GM12878 (cell line): Measurements from ENCODE around the gene NUP210L. TPM values are rescaled to one million over a fixed set of nuclear protein-coding genes. Genes with fewer than 3 reads are reported as not detected.

ENCODE experiments used
- ATAC-seq: fragments of 200-7000 bp; cut with Tn5 transposase; 3 replicates; pipeline ENCODE4 v1.9.1; 2020; ENCODE audit warnings: mild to moderate bottlenecking, moderate library complexity
- BruUV-seq: library from RNA; stranded (reverse); fragments of 400-500 nt; replicated peaks from 2 replicates; lab custom pipeline; 2021; lab: Mats Ljungman, UMichigan
- CTCF ChIA-PET: fragments of 300-600 bp; sonication (Branson Sonifier 250); formaldehyde crosslinking; extraction: SDS; loops from one replicate; lab custom pipeline; 2021; ENCODE audit warnings: inconsistent platforms; lab: Yijun Ruan, JAX
- POLR2A ChIA-PET: fragments of 350-600 bp; formaldehyde crosslinking; extraction: SDS; loops from one replicate; lab custom pipeline; 2021; ENCODE audit warnings: inconsistent platforms; lab: Charles Lee
- RAD21 ChIA-PET: fragments of 300-600 bp; sonication (Branson Sonifier 250); formaldehyde crosslinking; loops from one replicate; lab custom pipeline; 2023; ENCODE audit warnings: antibody characterized with exemption; ENCODE audit not compliant: unreplicated experiment; lab: Charles Lee
- SMC1A ChIA-PET: fragments of 300-600 bp; sonication (Branson Sonifier 250); formaldehyde crosslinking; loops from one replicate; lab custom pipeline; 2023; ENCODE audit not compliant: unreplicated experiment, uncharacterized antibody; lab: Charles Lee
- DNase-seq: peaks from one replicate; pipeline ENCODE4 v3.0.0-alpha.2; 2011; ENCODE audit warnings: low read depth, low spot score
- FAIRE-seq: peaks from 3 replicates; lab custom pipeline; 2011; peaks lifted over from hg19 to GRCh38; lab: Jason Lieb, UNC
- H2AFZ ChIP-seq: 2 replicates; pipeline ENCODE4 v1.6.0; 2011; ENCODE audit warnings: low read depth, low read length, control low read depth; ENCODE audit not compliant: control insufficient read depth
- H3K27ac ChIP-seq: 2 replicates; pipeline ENCODE4 v1.5.1; 2011; ENCODE audit warnings: control low read depth; ENCODE audit not compliant: control insufficient read depth, insufficient read depth
- H3K27me3 ChIP-seq, 2 experiments: replicated peaks in 1 of 2; 2 replicates each; pipeline versions ENCODE4 v1.6.0 to v1.6.1; 2011; ENCODE audit warnings: low read length in 1 of 2; ENCODE audit not compliant: control insufficient read depth in 2 of 2, insufficient read depth in 2 of 2
- H3K36me3 ChIP-seq, 2 experiments: 2 replicates each; pipeline ENCODE4 v1.5.1; 2011; ENCODE audit warnings: low read length in 1 of 2; ENCODE audit not compliant: control insufficient read depth in 2 of 2, insufficient read depth in 2 of 2
- H3K4me1 ChIP-seq: 2 replicates; pipeline ENCODE4 v1.6.1; 2011; ENCODE audit warnings: mild to moderate bottlenecking, low read length, moderate library complexity, mixed read lengths; ENCODE audit not compliant: control insufficient read depth, insufficient read depth
- H3K4me2 ChIP-seq: 2 replicates; pipeline ENCODE4 v1.6.0; 2011; ENCODE audit warnings: control low read depth; ENCODE audit not compliant: control insufficient read depth, insufficient read depth
- H3K4me3 ChIP-seq: fragments of 200-600 bp; sonication (generic); 2 replicates; pipeline ENCODE4 v1.5.1; 2016
- H3K79me2 ChIP-seq: 2 replicates; pipeline ENCODE4 v1.6.0; 2011; ENCODE audit warnings: low read length; ENCODE audit not compliant: control insufficient read depth, insufficient read depth
- H3K9ac ChIP-seq: 2 replicates; pipeline ENCODE4 v1.8.0; 2011; ENCODE audit warnings: low read length, control low read depth, mixed read lengths; ENCODE audit not compliant: control insufficient read depth, insufficient read depth
- H3K9me3 ChIP-seq: replicated peaks from 3 replicates; pipeline ENCODE4 v1.5.1; 2011; ENCODE audit warnings: mild to moderate bottlenecking, low read length; ENCODE audit not compliant: control insufficient read depth, insufficient read depth
- H4K20me1 ChIP-seq: 2 replicates; pipeline ENCODE4 v1.6.0; 2011; ENCODE audit not compliant: control insufficient read depth, insufficient read depth
- ASH2L ChIP-seq: fragments of 300-600, 200-600 bp; sonication (generic); IDR thresholded peaks from 2 replicates; pipeline ENCODE4 v1.6.1; 2017; ENCODE audit warnings: low read depth, mild to moderate bottlenecking, borderline replicate concordance
- DPF2 ChIP-seq: fragments of 450-650 bp; IDR thresholded peaks from 2 replicates; pipeline ENCODE4 v1.6.1; 2017; ENCODE audit warnings: mild to moderate bottlenecking
- ETV6 ChIP-seq, 2 experiments: fragments of 450-650 bp in 1 of 2; IDR thresholded peaks in 1 of 2; conservative IDR thresholded peaks in 1 of 2; 2 replicates each; pipeline ENCODE4 v1.6.1; 2014; ENCODE audit warnings: antibody characterized with exemption in 1 of 2, borderline replicate concordance in 1 of 2, low read depth in 1 of 2, mild to moderate bottlenecking in 1 of 2, moderate library complexity in 1 of 2
- GATAD2B ChIP-seq: fragments of 450-650 bp; conservative IDR thresholded peaks from 2 replicates; pipeline ENCODE4 v1.6.1; 2017; ENCODE audit warnings: low read depth, mild to moderate bottlenecking, moderate library complexity
- HDAC2 ChIP-seq: fragments of 200-600 bp; sonication (generic); IDR thresholded peaks from 2 replicates; pipeline ENCODE4 v1.6.1; 2017
- HDGF ChIP-seq: fragments of 450-650 bp; IDR thresholded peaks from 2 replicates; pipeline ENCODE4 v1.6.1; 2016; ENCODE audit warnings: antibody characterized with exemption
- IKZF1 ChIP-seq: fragments of 450-650 bp; conservative IDR thresholded peaks from 2 replicates; pipeline ENCODE4 v1.6.1; 2017; ENCODE audit warnings: antibody characterized with exemption, mild to moderate bottlenecking
- KAT2A ChIP-seq: conservative IDR thresholded peaks from 2 replicates; pipeline ENCODE4 v1.6.1; 2011; ENCODE audit warnings: low read depth, low read length; ENCODE audit not compliant: control insufficient read depth
- MEF2B ChIP-seq: fragments of 450-650 bp; IDR thresholded peaks from 2 replicates; pipeline ENCODE4 v1.6.1; 2018; ENCODE audit warnings: mild to moderate bottlenecking, moderate library complexity; ENCODE audit not compliant: partially characterized antibody, poor library complexity, severe bottlenecking
- MTA2 ChIP-seq: fragments of 450-650 bp; IDR thresholded peaks from 2 replicates; pipeline ENCODE4 v1.6.1; 2016; ENCODE audit warnings: low read depth, mild to moderate bottlenecking, moderate library complexity
- MTA3 ChIP-seq: IDR thresholded peaks from 2 replicates; pipeline ENCODE4 v1.6.1; 2012; ENCODE audit warnings: low read length, inconsistent platforms, borderline replicate concordance
- POLR2AphosphoS5 ChIP-seq: IDR thresholded peaks from 2 replicates; pipeline ENCODE4 v1.6.1; 2011; ENCODE audit warnings: mild to moderate bottlenecking, low read length, inconsistent platforms
- POU2F2 ChIP-seq: IDR thresholded peaks from 3 replicates; pipeline ENCODE4 v1.6.1; 2011; ENCODE audit warnings: low read depth, mild to moderate bottlenecking, low read length, borderline replicate concordance
- RAD21 ChIP-seq: IDR thresholded peaks from 2 replicates; pipeline ENCODE4 v1.6.1; 2011; ENCODE audit warnings: mild to moderate bottlenecking, low read depth, low read length, moderate library complexity; ENCODE audit not compliant: insufficient read depth
- RELB ChIP-seq: fragments of 450-650 bp; IDR thresholded peaks from 2 replicates; pipeline ENCODE4 v1.6.1; 2017; ENCODE audit warnings: low read depth, mild to moderate bottlenecking, moderate library complexity
- SMC3 ChIP-seq: IDR thresholded peaks from 2 replicates; pipeline ENCODE4 v1.6.1; 2011; ENCODE audit warnings: low read length, improper control_type of control experiment, borderline replicate concordance
- TBL1XR1 ChIP-seq: IDR thresholded peaks from 2 replicates; pipeline ENCODE4 v1.6.1; 2012; ENCODE audit warnings: low read depth, low read length, improper control_type of control experiment
- TCF12 ChIP-seq: IDR thresholded peaks from 2 replicates; pipeline ENCODE4 v1.6.1; 2011; ENCODE audit warnings: low read depth, mild to moderate bottlenecking, low read length
- WGBS: methylation state at CpG from one replicate; pipeline ENCODE4 v1.1.6; 2016; ENCODE audit warnings: low lambda C conversion rate; ENCODE audit not compliant: insufficient replicate concordance, insufficient coverage; ENCODE audit errors: missing lambda C conversion rate; 5-methylcytosine and 5-hydroxymethylcytosine counted together
- in situ Hi-C: fragments of 300-500 bp; cut with MboI; formaldehyde crosslinking; loops from 9 replicates; pipeline ENCODE4 v1.14.3; 2018; ENCODE audit warnings: mixed read lengths
- intact Hi-C: fragments of 100-400 bp; cut with micrococcal nuclease; formaldehyde crosslinking; loops from one replicate; pipeline ENCODE4 v1.14.2; 2022; ENCODE audit not compliant: unreplicated experiment
- polyA plus RNA-seq, 11 experiments: library from polyadenylated mRNA; depleted of rRNA in 4 of 11; unstranded in 6 of 11; stranded (reverse) in 5 of 11; fragments of >200 nt; fragmentation: Nextera tagmentation in 4 of 11; fragmentation: Illumina TruSeq in 1 of 11; extraction: Ambion mirVana in 4 of 11; extraction: Trizol in 1 of 11; gene quantifications; 1 replicate in 1 of 11; 2 replicates in 10 of 11; pipeline versions ENCODE4 v1.2.1 to v1.2.3, GENCODE V29; 2011 to 2016; ENCODE audit warnings: inconsistent platforms in 2 of 11, missing spikeins in 2 of 11, low read depth in 1 of 11
- total RNA-seq, 4 experiments: library from RNA; depleted of rRNA in 3 of 4; stranded (reverse); fragments of >200 nt in 3 of 4; fragmentation: Illumina TruSeq in 1 of 4; extraction: Trizol in 1 of 4; gene quantifications; 2 replicates each; pipeline versions ENCODE4 v1.2.1 to v1.2.3, GENCODE V29; 2013 to 2021

Gene NUP210L
- total and polyA plus RNA-seq, 10 of the 15 experiments (the other 5 are each of a cell fraction or from before 2014, with no cell fraction given), result 0.04 to 0.08 (median 0.07) TPM; not detected in 7

- peak; percentile 80; the same call in 1 of the 2 replicates for TF ChIP-seq MTA3
- no peak for TF ChIP-seq DPF2
- TF ChIP-seq ETV6 (conservative IDR thresholded peaks at IDR 0.05 in 1 of 2, IDR thresholded peaks at IDR 0.05 in 1 of 2; ENCODE audit: borderline replicate concordance in 1 of 2, low read depth in 1 of 2), result 0 out of 4 replicates have a peak, but pooled peaks of 1 of the 2 experiments have one; percentile 37
- peak; percentile 33; the same call in 1 of the 3 replicates for TF ChIP-seq POU2F2
- TF ChIP-seq IKZF1, result no peak; the same call in 1 of the 2 replicates
- peak; percentile 65; the same call in 1 of the 2 replicates for TF ChIP-seq SMC3
These were observed 208.1 kb downstream of the NUP210L start, which contains the start of gene DENND4B (continued) for GRCh38 chr1:153946622-153947241.

DNA sequence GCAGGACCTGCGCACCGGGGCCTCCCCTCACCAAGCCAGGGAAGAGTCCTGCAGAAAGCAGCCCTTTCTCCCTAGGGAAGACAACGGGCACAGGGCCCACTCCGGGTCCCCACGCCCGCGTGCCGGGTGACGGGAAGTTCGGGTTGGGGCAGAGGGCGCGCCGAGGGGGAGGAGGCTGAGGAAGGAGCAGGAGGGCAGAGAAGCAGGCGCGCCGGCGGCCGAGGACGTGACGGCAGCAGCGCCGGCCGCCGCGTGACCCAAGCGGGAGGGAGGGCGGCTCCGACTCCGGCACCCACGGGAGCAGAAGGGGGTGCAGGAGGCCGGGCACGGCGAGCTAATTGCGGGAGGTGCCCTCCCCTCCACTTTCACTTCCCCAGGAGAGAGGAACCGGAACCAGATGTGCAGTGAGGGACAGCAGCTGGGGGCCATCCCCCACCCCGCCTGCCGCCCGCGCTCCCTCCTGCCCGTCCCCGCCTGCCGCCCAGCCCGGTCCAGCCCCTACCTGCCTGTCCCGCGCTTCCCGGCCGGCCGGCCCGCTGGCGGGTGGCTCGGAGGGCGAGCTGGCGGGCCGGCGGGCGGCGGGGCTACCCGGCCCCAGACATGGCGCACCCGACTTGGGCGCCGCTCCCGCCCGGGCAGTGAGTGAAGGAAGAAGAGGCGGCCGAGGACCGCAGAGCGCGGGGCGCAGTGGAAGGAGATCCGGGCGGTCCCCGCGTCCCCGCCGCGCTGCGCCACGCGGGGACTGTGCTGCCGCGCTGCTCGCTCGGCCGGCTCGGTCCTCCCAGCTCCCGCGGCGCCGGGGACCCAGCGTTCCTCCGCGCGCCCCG is 208.9 kb downstream of the NUP210L start:
- H3K4me3 ChIP-seq, result peak overlapping the region; percentile 100
- RAD21 ChIA-PET, result interaction anchor here (0.7 to 4.9 kb wide), 26 partner anchors 11 to 1010 kb away, joined by 3 to 55 read pairs (median 4); partner anchors contain the start of genes CREB3L4, CRTC2, GATAD2B and JTB
- in situ Hi-C loops, result no loop called here
- TF ChIP-seq RELB (peak; percentile 69), MTA2 (peak; percentile 44; the same call in 1 of the 2 replicates), HDAC2 (no peak), HDGF (peak; percentile 81; the same call in 1 of the 2 replicates), ASH2L (no peak), TCF12 (peak; percentile 99), MEF2B (peak; percentile 67), GATAD2B (peak; percentile 85), POLR2AphosphoS5 (peak; percentile 63), TBL1XR1 (peak; percentile 81), RAD21 (no peak), KAT2A (no peak)

More for the DNA sequence above, 208.9 kb downstream of the NUP210L start:
- peak; percentile 83 for ATAC-seq
- intact Hi-C loops, result loop anchor here (1.0 to 2.0 kb wide), 3 partner anchors 21 to 149 kb away; partner anchors contain the start of genes CREB3L4 and GATAD2B
- peak; percentile 78 for FAIRE-seq
- Histone ChIP-seq H2AFZ (peak overlapping the region; percentile 62), H3K27ac (peak overlapping the region; percentile 95), H3K4me1 (peaks cover 21% of the 10 kb centered on the region), H4K20me1 (no peaks in the 10 kb centered on the region), H3K36me3 (peaks cover 21 to 26% of the 10 kb centered on the region in 2 experiments; a peak in 3 of 4 replicates), H3K9me3 (no peaks in the 10 kb centered on the region), H3K9ac (peak overlapping the region; percentile 99), H3K27me3 (no peaks in the 10 kb centered on the region), H3K4me2 (peak overlapping the region; percentile 100), H3K79me2 (peaks cover 28% of the 10 kb centered on the region)
- ChIA-PET POLR2A (interaction anchor here (0.6 to 5.3 kb wide), 17 partner anchors 9 to 312 kb away, joined by 3 to 83 read pairs (median 4); partner anchors contain the start of genes CHTOP, CREB3L4, GATAD2B and JTB), CTCF (interaction anchor here (0.7 to 4.8 kb wide), 18 partner anchors 10 to 435 kb away, joined by 3 to 54 read pairs (median 7); partner anchors contain the start of genes CREB3L4, CRTC2, GATAD2B and JTB), SMC1A (interaction anchor here (0.7 to 4.5 kb wide), 19 partner anchors 10 to 161 kb away, joined by 3 to 59 read pairs (median 5); partner anchors contain the start of genes CREB3L4, GATAD2B, JTB and RAB13)
- 2% methylated on average over 76 of the region's 95 CpGs for WGBS
- BruUV-seq, result no TSS peak
- DNase-seq, result peak; percentile 86
